ENCODE data around the gene CAMTA1. TPM values are rescaled to one million over a fixed set of nuclear protein-coding genes. Genes with fewer than 3 reads are reported as not detected.

Gene CAMTA1
- total RNA-seq, 1 experiment from 2014 or later = 69.5 TPM

- ChIA-PET POLR2A (no interaction called here), CTCF (no interaction called here), RAD21 (ENCODE audit: low non-redundant PET in 1 of 2, low total read pairs in 2 of 2, uncharacterized antibody in 2 of 2, unreplicated experiment in 2 of 2) (no interaction called here)
- Histone ChIP-seq H2AFZ (ENCODE audit: low read depth, low read length, poor library complexity, severe bottlenecking) (no peak overlapping the region), H3K79me2 (ENCODE audit: insufficient read depth, low read length) (no peaks in the 10 kb centered on the region), H3K4me3 (replicated peaks in 1 of 2; ENCODE audit: low read depth in 1 of 2, low read length in 2 of 2) (no peak overlapping the region), H3K4me1 (ENCODE audit: control insufficient read depth in 1 of 2, insufficient read depth in 2 of 2, low read length in 2 of 2) (no peaks in the 10 kb centered on the region), H3K36me3 (ENCODE audit: control insufficient read depth in 1 of 2, insufficient read depth in 2 of 2, low read length in 2 of 2) (no peaks in the 10 kb centered on the region), H4K20me1 (ENCODE audit: insufficient read depth) (no peaks in the 10 kb centered on the region), H3K9me2 (ENCODE audit: insufficient read depth) (no peaks in the 10 kb centered on the region), H3K9me3 (ENCODE audit: control insufficient read depth in 1 of 2, insufficient read depth in 1 of 2, low read depth in 1 of 2, low read length in 2 of 2) (no peaks in the 10 kb centered on the region), H3K4me2 (ENCODE audit: low read length) (no peak overlapping the region), H3K9ac (ENCODE audit: low read length) (no peak overlapping the region), H3K27me3 (ENCODE audit: insufficient read depth, low read length) (no peaks in the 10 kb centered on the region), H3K27ac (ENCODE audit: low read depth, low read length) (no peak overlapping the region)
- intact Hi-C loops (cut with micrococcal nuclease) = no loop called here
- TF ChIP-seq CTCF (IDR thresholded peaks at IDR 0.05 in 2 of 3, conservative IDR thresholded peaks at IDR 0.05 in 1 of 3; ENCODE audit: borderline replicate concordance in 1 of 3, insufficient read depth in 1 of 3, low read depth in 2 of 3, low read length in 2 of 3) = no peak
- TF ChIP-seq ZBTB33 (IDR thresholded peaks at IDR 0.05; ENCODE audit: extremely low read depth, insufficient replicate concordance, low read length) = no peak
- no peak for TF ChIP-seq EZH2phosphoT487 (IDR thresholded peaks at IDR 0.05; ENCODE audit: borderline replicate concordance)
- TF ChIP-seq ZNF274 (IDR thresholded peaks at IDR 0.05; ENCODE audit: low read depth, low read length) = no peak
- no peak for TF ChIP-seq CBX3 (IDR thresholded peaks at IDR 0.05; ENCODE audit: low read depth)
- TF ChIP-seq POLR2A (IDR thresholded peaks at IDR 0.05; ENCODE audit: borderline replicate concordance, extremely low read depth, insufficient read depth, insufficient read length) = no peak
- TF ChIP-seq SIN3A (IDR thresholded peaks at IDR 0.05; ENCODE audit: low read depth) = no peak
- no peak for TF ChIP-seq JUND (IDR thresholded peaks at IDR 0.05)
- TF ChIP-seq FOSL1 (IDR thresholded peaks at IDR 0.05; ENCODE audit: low read depth) = no peak
- BruUV-seq (replicated peaks) = no TSS peak
- ATAC-seq (no peak), DNase-seq (ENCODE audit: low read depth, low spot score) (no peak)
Measured at GRCh38 chr1:6905331-6905730, 120.1 kb downstream of the CAMTA1 start.

Data from HCT116 (cell line).